ENCODE results near the gene FOXN3.

DNA sequence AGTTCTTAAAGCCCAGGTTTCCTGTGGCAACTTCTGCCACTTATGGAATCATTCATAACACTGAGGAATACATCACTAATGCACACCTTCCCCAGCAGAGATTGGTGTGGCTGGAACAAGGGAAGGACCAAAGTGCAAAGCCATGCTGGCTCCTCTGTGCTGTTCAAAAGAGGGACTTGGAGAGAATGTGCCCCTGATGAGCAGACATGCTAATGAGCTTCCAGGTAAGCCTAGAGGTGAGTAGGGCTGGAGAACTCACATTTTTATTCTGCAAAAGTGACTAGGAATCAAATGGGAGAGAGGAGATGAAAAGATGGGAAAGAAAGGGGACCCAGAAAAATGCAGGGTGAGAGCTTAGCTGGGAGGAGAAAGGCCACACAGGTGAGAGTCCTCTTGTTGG, 302.9 kb downstream of the FOXN3 start:
- TF ChIP-seq, protein P1, sequence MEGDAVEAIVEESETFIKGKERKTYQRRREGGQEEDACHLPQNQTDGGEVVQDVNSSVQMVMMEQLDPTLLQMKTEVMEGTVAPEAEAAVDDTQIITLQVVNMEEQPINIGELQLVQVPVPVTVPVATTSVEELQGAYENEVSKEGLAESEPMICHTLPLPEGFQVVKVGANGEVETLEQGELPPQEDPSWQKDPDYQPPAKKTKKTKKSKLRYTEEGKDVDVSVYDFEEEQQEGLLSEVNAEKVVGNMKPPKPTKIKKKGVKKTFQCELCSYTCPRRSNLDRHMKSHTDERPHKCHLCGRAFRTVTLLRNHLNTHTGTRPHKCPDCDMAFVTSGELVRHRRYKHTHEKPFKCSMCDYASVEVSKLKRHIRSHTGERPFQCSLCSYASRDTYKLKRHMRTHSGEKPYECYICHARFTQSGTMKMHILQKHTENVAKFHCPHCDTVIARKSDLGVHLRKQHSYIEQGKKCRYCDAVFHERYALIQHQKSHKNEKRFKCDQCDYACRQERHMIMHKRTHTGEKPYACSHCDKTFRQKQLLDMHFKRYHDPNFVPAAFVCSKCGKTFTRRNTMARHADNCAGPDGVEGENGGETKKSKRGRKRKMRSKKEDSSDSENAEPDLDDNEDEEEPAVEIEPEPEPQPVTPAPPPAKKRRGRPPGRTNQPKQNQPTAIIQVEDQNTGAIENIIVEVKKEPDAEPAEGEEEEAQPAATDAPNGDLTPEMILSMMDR (IDR thresholded peaks at IDR 0.05) = no peak
- no peak for TF ChIP-seq ZFX (IDR thresholded peaks at IDR 0.05; ENCODE audit: borderline replicate concordance)

Measured in 22Rv1 (cell line).